Measurements from ENCODE around the gene NUBPL.
"Not testable (repeated sequence)": the region's sequence is repeated elsewhere in the genome, so short reads cannot be mapped to it uniquely, and the experiment has no call there.

Gene NUBPL

GRCh38 chr14:31825459-31825858 is 264.3 kb downstream of the NUBPL start:
- DNase-seq: no peak

- no peak for DNase-seq
Measured at GRCh38 chr14:31827325-31827724, 266.1 kb downstream of the NUBPL start.

GRCh38 chr14:31828946-31829868 is 268.0 kb downstream of the NUBPL start:
- DNase-seq: peak; percentile 55

- DNase-seq: no peak
Measured at GRCh38 chr14:31834616-31835015, 273.4 kb downstream of the NUBPL start.

GRCh38 chr14:31835049-31835448 is 273.8 kb downstream of the NUBPL start:
- no peak for DNase-seq

- DNase-seq: no peak
Measured at GRCh38 chr14:31837031-31837430, 275.8 kb downstream of the NUBPL start.

GRCh38 chr14:31842899-31843298 is 281.7 kb downstream of the NUBPL start:
- DNase-seq: no peak

- DNase-seq: no peak
Measured at GRCh38 chr14:31843361-31844091, 282.3 kb downstream of the NUBPL start.

GRCh38 chr14:31854508-31855075 is 293.4 kb downstream of the NUBPL start:
- DNase-seq: no peak

- DNase-seq: no peak
Measured at GRCh38 chr14:31855262-31855661, 294.1 kb downstream of the NUBPL start.

GRCh38 chr14:31856003-31856402 is 294.8 kb downstream of the NUBPL start:
- not testable (repeated sequence) for DNase-seq

- no peak for DNase-seq
Measured at GRCh38 chr14:31858868-31859267, 297.7 kb downstream of the NUBPL start.

GRCh38 chr14:31864937-31865855 is 304.0 kb downstream of the NUBPL start:
- no peak for DNase-seq

GRCh38 chr14:31867570-31867969 is 306.4 kb downstream of the NUBPL start:
- no peak for DNase-seq

- not testable (repeated sequence) for DNase-seq
Measured at GRCh38 chr14:31868096-31868495, 306.9 kb downstream of the NUBPL start.

- DNase-seq: no peak
Measured at GRCh38 chr14:31876741-31877140, 315.5 kb downstream of the NUBPL start.

- DNase-seq: peak; percentile 41
Measured at GRCh38 chr14:31877255-31877798, 316.1 kb downstream of the NUBPL start.

GRCh38 chr14:31879661-31880348 is 318.6 kb downstream of the NUBPL start:
- DNase-seq: no peak

- DNase-seq: no peak
Measured at GRCh38 chr14:31880935-31881334, 319.7 kb downstream of the NUBPL start.

- no peak for DNase-seq
Measured at GRCh38 chr14:31881531-31882310, 320.5 kb downstream of the NUBPL start.

- DNase-seq: no peak
Measured at GRCh38 chr14:31884238-31884637, 323.0 kb downstream of the NUBPL start.

All from eye (tissue), 1 donor.